AG04450 (cell line): Measurements from ENCODE around the gene OR1C1. TPM values are rescaled to one million over a fixed set of nuclear protein-coding genes. Genes with fewer than 3 reads are reported as not detected.
"Not testable (repeated sequence)": the region's sequence is repeated elsewhere in the genome, so short reads cannot be mapped to it uniquely, and the experiment has no call there.

Experiments
- CTCF ChIA-PET: fragments of 300-600, 350-600 bp; formaldehyde crosslinking; extraction: SDS; loops from one replicate; lab custom pipeline; 2022; ENCODE audit warnings: antibody characterized with exemption, inconsistent platforms; lab: Charles Lee
- POLR2A ChIA-PET: fragments of 350-600 bp; formaldehyde crosslinking; extraction: SDS; loops from one replicate; lab custom pipeline; 2021; ENCODE audit warnings: antibody characterized with exemption, inconsistent platforms; lab: Yijun Ruan, JAX
- DNase-seq: peaks from one replicate; pipeline ENCODE4 v3.0.0-alpha.2; 2011; ENCODE audit warnings: low read depth, low spot score
- H3K27ac ChIP-seq: one replicate; pipeline ENCODE4 v1.5.1; 2012; ENCODE audit warnings: low read depth, low read length, control low read depth
- H3K27me3 ChIP-seq: one replicate; pipeline ENCODE4 v1.6.0; 2012; ENCODE audit warnings: low read length; ENCODE audit not compliant: control insufficient read depth, insufficient read depth
- H3K4me3 ChIP-seq: 2 replicates; pipeline ENCODE4 v1.5.1; 2011; ENCODE audit warnings: mild to moderate bottlenecking, low read depth, low read length, control low read depth
- H3K9me3 ChIP-seq: 2 replicates; pipeline ENCODE4 v1.5.1; 2012; ENCODE audit warnings: low read length; ENCODE audit not compliant: control insufficient read depth, insufficient read depth
- polyA plus RNA-seq: library from polyadenylated mRNA; depleted of rRNA; stranded (reverse); fragments of >200 nt; gene quantifications from 2 replicates; pipeline ENCODE4 v1.2.3, GENCODE V29; 2011
- TF ChIP-seq, protein P1 (sequence below): IDR thresholded peaks from 2 replicates; pipeline ENCODE4 v1.5.1; 2011; ENCODE audit warnings: low read depth, low read length, control low read depth, inconsistent platforms

Gene OR1C1
- polyA plus RNA-seq, 1 experiment, result not detected

DNA sequence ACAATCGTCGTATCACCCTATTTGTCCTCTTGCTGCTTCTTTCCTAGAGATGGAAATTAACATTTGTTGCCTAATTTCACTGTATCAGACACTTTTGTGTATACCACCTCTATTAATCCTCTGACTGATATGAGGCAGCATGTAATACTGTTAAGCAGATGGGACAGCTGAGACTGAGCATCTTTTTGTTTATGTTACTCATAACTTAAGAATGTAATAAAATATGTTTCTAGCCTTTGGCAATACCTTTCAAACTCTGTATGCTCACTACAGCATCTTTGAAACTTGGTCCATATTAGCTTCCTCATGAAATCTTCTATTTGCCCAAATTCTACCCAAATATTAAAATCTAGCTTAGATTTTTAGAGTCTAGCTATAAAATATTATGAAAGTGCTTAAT lies 19.6 kb downstream of the OR1C1 start:
- no peak for DNase-seq

DNA sequence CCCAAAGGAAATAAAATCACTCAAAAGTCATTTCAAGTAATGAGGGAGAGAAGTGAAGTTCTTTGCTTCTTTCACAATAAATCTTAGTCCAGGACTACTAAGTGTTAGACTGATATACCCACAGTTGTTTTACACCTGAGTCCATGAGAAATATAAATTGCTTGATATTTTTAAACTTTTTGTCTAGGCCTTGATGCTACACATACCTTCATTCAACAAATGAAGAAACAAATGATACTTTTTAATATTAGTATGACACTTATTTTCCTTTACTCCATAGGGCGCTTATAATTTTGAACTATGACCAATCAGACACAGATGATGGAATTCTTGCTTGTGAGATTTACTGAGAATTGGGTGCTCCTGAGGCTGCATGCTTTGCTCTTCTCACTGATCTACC lies 22.0 kb downstream of the OR1C1 start, which contains the start of gene OR14K1:
OR14K1 (plus strand) TSS at position 301 of the 400 bp plus-strand sequence; CDS start at position 301, 0 bp downstream.
- H3K4me3 ChIP-seq, result no peak within 1 kb of the TSS

More for the DNA sequence above, 19.6 kb downstream of the OR1C1 start:
- Histone ChIP-seq H3K27me3 (no peaks in the 10 kb centered on the region), H3K4me3 (no peak overlapping the region), H3K9me3 (peaks cover 10% of the 10 kb centered on the region; the same call in 1 of the 2 replicates), H3K27ac (no peak overlapping the region)
- ChIA-PET CTCF (no interaction called here), POLR2A (no interaction called here)
- TF ChIP-seq, protein P1, sequence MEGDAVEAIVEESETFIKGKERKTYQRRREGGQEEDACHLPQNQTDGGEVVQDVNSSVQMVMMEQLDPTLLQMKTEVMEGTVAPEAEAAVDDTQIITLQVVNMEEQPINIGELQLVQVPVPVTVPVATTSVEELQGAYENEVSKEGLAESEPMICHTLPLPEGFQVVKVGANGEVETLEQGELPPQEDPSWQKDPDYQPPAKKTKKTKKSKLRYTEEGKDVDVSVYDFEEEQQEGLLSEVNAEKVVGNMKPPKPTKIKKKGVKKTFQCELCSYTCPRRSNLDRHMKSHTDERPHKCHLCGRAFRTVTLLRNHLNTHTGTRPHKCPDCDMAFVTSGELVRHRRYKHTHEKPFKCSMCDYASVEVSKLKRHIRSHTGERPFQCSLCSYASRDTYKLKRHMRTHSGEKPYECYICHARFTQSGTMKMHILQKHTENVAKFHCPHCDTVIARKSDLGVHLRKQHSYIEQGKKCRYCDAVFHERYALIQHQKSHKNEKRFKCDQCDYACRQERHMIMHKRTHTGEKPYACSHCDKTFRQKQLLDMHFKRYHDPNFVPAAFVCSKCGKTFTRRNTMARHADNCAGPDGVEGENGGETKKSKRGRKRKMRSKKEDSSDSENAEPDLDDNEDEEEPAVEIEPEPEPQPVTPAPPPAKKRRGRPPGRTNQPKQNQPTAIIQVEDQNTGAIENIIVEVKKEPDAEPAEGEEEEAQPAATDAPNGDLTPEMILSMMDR, result no peak

DNA sequence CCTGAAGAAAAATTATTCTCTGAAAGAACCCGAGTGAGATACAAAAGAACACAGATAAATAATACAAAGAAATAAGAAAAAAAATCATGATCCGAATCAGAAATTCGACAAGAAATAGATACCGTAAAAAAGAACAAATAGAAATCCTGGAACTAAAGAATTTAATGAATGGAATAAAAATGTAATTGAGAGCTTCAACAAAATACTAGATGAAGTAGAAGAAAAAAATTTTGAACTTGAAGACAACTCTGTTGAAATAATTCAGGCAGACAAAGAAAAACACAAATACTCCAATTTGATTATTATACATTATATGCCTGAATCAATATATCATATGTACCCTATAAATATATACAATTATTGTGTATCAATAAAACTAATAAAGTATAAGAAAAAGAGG lies 39.1 kb downstream of the OR1C1 start:
- ChIA-PET CTCF (no interaction called here), POLR2A (no interaction called here)
- H3K27ac ChIP-seq, result no peak overlapping the region
- no peaks in the 10 kb centered on the region for H3K27me3 ChIP-seq
- no peak for DNase-seq
- TF ChIP-seq, protein P1, result no peak
- no peak overlapping the region for H3K4me3 ChIP-seq
- peaks cover 6% of the 10 kb centered on the region for H3K9me3 ChIP-seq

More for the DNA sequence above, 22.0 kb downstream of the OR1C1 start, which contains the start of gene OR14K1:
- no peak for DNase-seq
- TF ChIP-seq, protein P1, result no peak
- Histone ChIP-seq H3K9me3 (peaks cover 13% of the 10 kb centered on the region; the same call in 1 of the 2 replicates), H3K27ac (no peak within 1 kb of the TSS), H3K27me3 (no peaks in the 10 kb centered on the region)
- CTCF ChIA-PET, result no interaction called here
- POLR2A ChIA-PET, result no interaction called here

DNA sequence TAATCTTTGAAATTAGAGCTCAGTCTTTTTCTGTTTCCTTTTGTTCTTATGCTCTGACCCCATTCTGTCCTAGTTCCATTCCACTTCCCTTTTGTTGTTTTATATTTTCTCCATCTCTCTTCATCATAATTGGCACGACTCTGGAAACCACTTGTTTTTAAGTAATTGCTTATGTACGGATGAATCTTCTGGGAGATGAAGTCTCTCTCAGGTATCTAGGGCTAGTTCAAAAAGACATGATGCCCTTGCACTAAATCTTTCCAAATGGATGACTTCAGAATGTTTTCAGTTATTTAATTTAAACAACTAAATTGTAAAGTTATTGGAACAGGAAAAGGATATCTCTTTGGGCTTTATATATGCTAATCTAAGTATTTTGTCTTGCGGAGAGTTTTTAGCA lies 43.8 kb downstream of the OR1C1 start, which contains the start of gene OR6F1:
OR6F1 (minus strand) TSS at position 101 of the 400 bp plus-strand sequence. CDS start 3,891 bp downstream, outside the sequence.
- DNase-seq, result no peak
- Histone ChIP-seq H3K9me3 (peaks cover 21% of the 10 kb centered on the region), H3K27ac (no peak within 1 kb of the TSS), H3K27me3 (no peaks in the 10 kb centered on the region), H3K4me3 (no peak within 1 kb of the TSS)
- TF ChIP-seq, protein P1, result no peak
- POLR2A ChIA-PET, result no interaction called here
- CTCF ChIA-PET, result no interaction called here

DNA sequence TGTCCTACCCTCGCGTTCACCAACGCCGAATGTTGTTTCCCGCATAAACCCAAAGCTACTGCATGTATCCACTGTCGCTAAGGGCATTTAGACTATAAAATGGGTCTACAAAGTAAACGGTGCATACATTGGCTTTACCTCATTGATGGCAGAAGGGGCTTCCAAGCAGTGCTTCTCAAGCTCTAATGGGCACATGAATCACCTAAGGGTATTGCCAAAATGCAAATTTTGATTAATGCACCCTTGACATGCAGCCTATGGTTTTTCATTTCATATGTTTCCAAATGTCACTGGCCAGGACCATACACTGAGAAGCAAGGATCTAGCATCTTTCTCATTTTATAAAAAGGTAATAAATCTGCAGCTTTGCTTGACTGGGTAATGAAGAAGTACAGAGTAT lies 46.6 kb downstream of the OR1C1 start:
- ChIA-PET POLR2A (no interaction called here), CTCF (no interaction called here)
- no peak overlapping the region for H3K27ac ChIP-seq
- TF ChIP-seq, protein P1, result no peak
- DNase-seq, result no peak
- peaks cover 20% of the 10 kb centered on the region for H3K9me3 ChIP-seq
- no peaks in the 10 kb centered on the region for H3K27me3 ChIP-seq
- H3K4me3 ChIP-seq, result no peak overlapping the region

DNA sequence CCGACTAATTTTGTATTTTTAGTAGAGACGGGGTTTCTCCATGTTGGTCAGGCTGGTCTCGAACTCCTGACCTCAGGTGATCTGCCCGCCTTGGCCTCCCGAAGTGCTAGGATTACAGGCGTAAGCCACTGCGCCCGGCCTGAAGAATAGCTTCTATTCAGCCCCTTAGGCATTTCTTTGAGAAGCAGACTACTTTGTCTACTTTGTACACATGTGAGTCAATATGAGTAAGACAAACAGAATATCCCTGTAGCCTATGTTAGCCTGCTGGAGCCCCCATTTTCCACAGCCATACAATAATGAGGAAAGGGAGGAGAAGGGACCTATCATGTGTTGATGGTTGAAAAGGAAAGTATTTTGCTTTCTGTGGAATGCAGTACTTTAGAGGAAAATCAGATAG lies 49.7 kb downstream of the OR1C1 start:
- H3K27me3 ChIP-seq, H3K27ac ChIP-seq, CTCF ChIA-PET, POLR2A ChIA-PET, H3K4me3 ChIP-seq, DNase-seq: not testable (repeated sequence)
- peaks cover 24% of the 10 kb centered on the region for H3K9me3 ChIP-seq
